ENCODE measurements around the gene BNC2.

DNA sequence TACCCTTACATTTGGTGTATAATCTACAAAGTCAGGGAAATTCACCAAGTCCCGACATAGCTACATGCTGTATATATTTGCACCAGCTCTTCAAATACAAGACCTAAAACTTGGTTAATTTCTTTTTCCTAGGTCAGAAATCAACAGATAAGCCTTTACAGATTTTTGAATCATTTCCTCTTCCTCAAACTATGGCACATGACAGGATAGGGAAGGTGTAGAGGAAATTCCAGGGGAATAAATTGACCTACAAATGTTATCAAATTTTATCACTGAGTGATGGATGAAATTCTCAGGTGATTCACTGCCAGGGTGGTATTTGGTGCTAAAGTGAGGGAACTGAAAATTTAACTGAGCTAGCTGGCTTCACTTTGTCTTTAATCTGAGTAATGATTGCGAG lies 360.0 kb downstream of the BNC2 start:
- TF ChIP-seq POLR2A (IDR thresholded peaks at IDR 0.05; ENCODE audit: low read depth, low read length) (no peak), POLR2AphosphoS5 (IDR thresholded peaks at IDR 0.05; ENCODE audit: low read depth, low read length) (no peak)

Data from GM12892 (cell line).